Central memory CD8-positive, alpha-beta T cell (primary cell): Measurements from ENCODE around the gene AKAIN1.

Experiments used
- ATAC-seq: fragments of 150-1000 bp; cut with Tn5 transposase; replicated peaks from 2 replicates; pipeline ENCODE4 v1.10.0; 2022; ENCODE audit warnings: mild to moderate bottlenecking, moderate FRiP score, moderate number of reproducible peaks; ENCODE audit not compliant: poor library complexity, severe bottlenecking; ENCODE audit errors: extremely low read depth
- DNase-seq, 2 donors: peaks; one replicate each; pipeline ENCODE4 v3.0.0; 2021; ENCODE audit warnings: low spot score in 2 of 2
- H3K27ac Mint-ChIP-seq: one replicate; pipeline ENCODE4 v1.8.0; 2022; ENCODE audit warnings: low read depth, mild to moderate bottlenecking, moderate library complexity, mixed read lengths
- H3K27me3 Mint-ChIP-seq: one replicate; pipeline ENCODE4 v1.8.0; 2022; ENCODE audit warnings: mixed read lengths
- H3K36me3 Mint-ChIP-seq: one replicate; pipeline ENCODE4 v1.8.0; 2022; ENCODE audit warnings: mild to moderate bottlenecking, moderate library complexity, mixed read lengths; ENCODE audit not compliant: insufficient read depth
- H3K4me1 Mint-ChIP-seq: one replicate; pipeline ENCODE4 v1.8.0; 2022; ENCODE audit warnings: mixed read lengths
- H3K4me3 Mint-ChIP-seq: one replicate; pipeline ENCODE4 v1.8.0; 2022; ENCODE audit warnings: mild to moderate bottlenecking, moderate library complexity, mixed read lengths
- H3K9me3 Mint-ChIP-seq: one replicate; pipeline ENCODE4 v1.8.0; 2022; ENCODE audit warnings: mixed read lengths

AKAIN1 gene

GRCh38 chr18:5197032-5197434 lies at the start of gene AKAIN1:
Gene AKAIN1, minus strand, starts transcription at chr18:5197257. Its CDS starts 204 bp downstream, at chr18:5197053.
- Mint-ChIP-seq H3K4me3 (no peak within 1 kb of the TSS), H3K27ac (no peak within 1 kb of the TSS), H3K9me3 (no peaks in the 10 kb centered on the region), H3K4me1 (peaks cover 8% of the 10 kb centered on the region), H3K36me3 (peaks cover 3% of the 10 kb centered on the region), H3K27me3 (peaks cover 90% of the 10 kb centered on the region)
- no peak for ATAC-seq
- no peak for DNase-seq

- no peaks in the 10 kb centered on the region for H3K9me3 Mint-ChIP-seq
- H3K4me3 Mint-ChIP-seq = no peak overlapping the region
- no peak overlapping the region for H3K27ac Mint-ChIP-seq
- H3K4me1 Mint-ChIP-seq = peaks cover 13% of the 10 kb centered on the region
- peaks cover 22% of the 10 kb centered on the region for H3K36me3 Mint-ChIP-seq
- DNase-seq (no peak), ATAC-seq (no peak)
- H3K27me3 Mint-ChIP-seq = no peaks in the 10 kb centered on the region
These were observed 47.9 kb upstream of the AKAIN1 start for GRCh38 chr18:5244941-5245340.

DNA sequence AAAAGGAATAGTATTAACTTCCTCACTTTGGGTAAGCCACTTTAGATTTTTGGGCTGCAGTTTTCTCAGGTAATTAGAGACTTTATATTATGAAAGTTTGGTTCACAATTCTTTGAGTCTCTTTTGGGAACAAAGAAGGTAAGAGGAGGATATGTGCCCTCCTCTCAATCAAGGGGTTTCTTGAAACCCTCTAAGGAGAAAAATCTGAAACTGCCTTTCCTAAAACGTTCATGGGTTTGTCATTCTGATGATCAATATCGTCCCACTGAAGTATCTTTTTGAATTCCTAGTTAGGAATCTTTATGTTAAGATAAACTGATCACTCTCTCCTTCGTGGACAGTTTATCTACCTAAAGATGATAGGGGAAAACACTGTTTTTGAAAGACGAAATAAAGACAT lies 42.4 kb upstream of the AKAIN1 start:
- H3K4me1 Mint-ChIP-seq = peaks cover 27% of the 10 kb centered on the region
- H3K9me3 Mint-ChIP-seq = no peaks in the 10 kb centered on the region
- ATAC-seq (no peak), DNase-seq (no peak)
- peak overlapping the region; percentile 94 for H3K4me3 Mint-ChIP-seq
- H3K27me3 Mint-ChIP-seq = peaks cover 4% of the 10 kb centered on the region
- H3K36me3 Mint-ChIP-seq = peaks cover 30% of the 10 kb centered on the region
- no peak overlapping the region for H3K27ac Mint-ChIP-seq

GRCh38 chr18:5238371-5238976 lies 41.4 kb upstream of the AKAIN1 start:
- Mint-ChIP-seq H3K9me3 (no peaks in the 10 kb centered on the region), H3K4me1 (peaks cover 27% of the 10 kb centered on the region), H3K27ac (peak overlapping the region; percentile 98), H3K4me3 (peak overlapping the region; percentile 94), H3K36me3 (peaks cover 22% of the 10 kb centered on the region), H3K27me3 (peaks cover 13% of the 10 kb centered on the region)
- no peak for DNase-seq
- peak; percentile 59 for ATAC-seq

- no peaks in the 10 kb centered on the region for H3K9me3 Mint-ChIP-seq
- ATAC-seq = peak; percentile 89
- H3K27me3 Mint-ChIP-seq = peaks cover 18% of the 10 kb centered on the region
- H3K36me3 Mint-ChIP-seq = peaks cover 17% of the 10 kb centered on the region
- H3K27ac Mint-ChIP-seq = peak overlapping the region; percentile 98
- peak; percentile 77 to 82 for DNase-seq
- peaks cover 27% of the 10 kb centered on the region for H3K4me1 Mint-ChIP-seq
- peak overlapping the region; percentile 94 for H3K4me3 Mint-ChIP-seq
These were observed 40.8 kb upstream of the AKAIN1 start for GRCh38 chr18:5237723-5238370.

DNA sequence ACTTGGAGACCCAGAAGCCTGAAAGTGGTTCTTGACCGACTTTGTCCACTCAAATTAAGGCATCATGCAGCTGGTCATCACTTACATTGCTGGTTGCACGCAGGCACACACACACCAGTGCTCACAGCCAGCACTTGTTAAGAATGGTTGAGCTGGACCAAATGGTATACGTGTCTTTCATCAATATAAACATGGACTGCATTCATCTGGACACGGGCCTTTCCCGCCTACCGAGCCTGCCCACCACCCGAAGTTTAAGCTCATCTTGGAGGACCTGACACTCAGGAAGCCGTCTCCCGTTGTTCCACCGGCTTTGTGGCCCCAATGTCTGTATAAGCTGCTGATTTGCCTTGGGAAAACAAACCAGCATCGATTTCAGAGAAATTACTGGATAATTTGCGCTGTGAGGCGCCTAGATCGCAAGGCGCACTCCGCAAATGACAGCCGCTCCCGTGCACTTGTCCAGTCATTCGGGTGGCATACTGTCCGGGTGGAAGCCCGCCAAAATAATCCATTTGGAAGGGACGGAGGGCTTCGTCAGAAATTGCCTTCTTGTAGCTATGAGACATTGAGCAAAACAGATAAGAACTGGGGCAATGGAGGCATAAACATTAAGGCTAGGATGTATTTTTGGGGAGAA lies 40.1 kb upstream of the AKAIN1 start:
- peak overlapping the region; percentile 98 for H3K27ac Mint-ChIP-seq
- peak overlapping the region; percentile 94 for H3K4me3 Mint-ChIP-seq
- peak; percentile 1 for ATAC-seq
- peak in 1 of 2 donors; percentile 16 for DNase-seq
- H3K4me1 Mint-ChIP-seq = peaks cover 27% of the 10 kb centered on the region
- H3K27me3 Mint-ChIP-seq = peaks cover 24% of the 10 kb centered on the region
- H3K36me3 Mint-ChIP-seq = peaks cover 12% of the 10 kb centered on the region
- no peaks in the 10 kb centered on the region for H3K9me3 Mint-ChIP-seq

- peaks cover 64% of the 10 kb centered on the region for H3K27me3 Mint-ChIP-seq
- no peaks in the 10 kb centered on the region for H3K4me1 Mint-ChIP-seq
- H3K9me3 Mint-ChIP-seq = no peaks in the 10 kb centered on the region
- no peak overlapping the region for H3K27ac Mint-ChIP-seq
- ATAC-seq = peak; percentile 10
- DNase-seq = no peak
- no peak overlapping the region for H3K4me3 Mint-ChIP-seq
- no peaks in the 10 kb centered on the region for H3K36me3 Mint-ChIP-seq
These were observed 17.7 kb upstream of the AKAIN1 start for GRCh38 chr18:5214583-5215351.

- no peak for ATAC-seq
- H3K27ac Mint-ChIP-seq = no peak overlapping the region
- no peak overlapping the region for H3K4me3 Mint-ChIP-seq
- no peaks in the 10 kb centered on the region for H3K9me3 Mint-ChIP-seq
- H3K36me3 Mint-ChIP-seq = no peaks in the 10 kb centered on the region
- peaks cover 8% of the 10 kb centered on the region for H3K27me3 Mint-ChIP-seq
- no peaks in the 10 kb centered on the region for H3K4me1 Mint-ChIP-seq
- no peak for DNase-seq
These were observed 10.6 kb upstream of the AKAIN1 start for GRCh38 chr18:5207471-5208150.

DNA sequence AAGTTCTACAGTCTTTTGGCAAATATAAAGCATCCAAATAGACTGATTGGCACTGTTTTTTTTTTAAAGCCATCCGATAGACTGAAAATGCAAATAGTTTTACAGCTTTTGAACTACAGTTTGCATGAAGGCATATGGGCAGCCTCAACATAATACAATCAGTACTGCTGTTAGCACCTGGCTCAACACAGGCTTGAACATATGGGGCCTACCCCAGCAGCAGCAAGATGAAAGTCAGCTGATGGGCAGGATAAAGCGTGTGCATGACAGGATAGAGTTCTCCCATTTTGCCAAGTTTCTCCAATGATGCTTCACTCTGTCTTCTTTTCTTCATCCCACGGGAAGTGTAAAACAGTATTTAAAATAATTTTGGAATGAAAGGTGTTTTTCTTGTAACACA lies 1.3 kb upstream of the AKAIN1 start:
- H3K27ac Mint-ChIP-seq = no peak overlapping the region
- H3K36me3 Mint-ChIP-seq = peaks cover 3% of the 10 kb centered on the region
- DNase-seq = no peak
- ATAC-seq = no peak
- H3K4me3 Mint-ChIP-seq = no peak overlapping the region
- peaks cover 81% of the 10 kb centered on the region for H3K27me3 Mint-ChIP-seq
- no peaks in the 10 kb centered on the region for H3K9me3 Mint-ChIP-seq
- peaks cover 8% of the 10 kb centered on the region for H3K4me1 Mint-ChIP-seq

GRCh38 chr18:5197461-5197860 lies 404 bp upstream of the AKAIN1 start:
- Mint-ChIP-seq H3K36me3 (peaks cover 3% of the 10 kb centered on the region), H3K4me3 (no peak overlapping the region), H3K4me1 (peaks cover 8% of the 10 kb centered on the region), H3K9me3 (no peaks in the 10 kb centered on the region), H3K27ac (no peak overlapping the region), H3K27me3 (peaks cover 86% of the 10 kb centered on the region)
- ATAC-seq (no peak), DNase-seq (no peak)

DNA sequence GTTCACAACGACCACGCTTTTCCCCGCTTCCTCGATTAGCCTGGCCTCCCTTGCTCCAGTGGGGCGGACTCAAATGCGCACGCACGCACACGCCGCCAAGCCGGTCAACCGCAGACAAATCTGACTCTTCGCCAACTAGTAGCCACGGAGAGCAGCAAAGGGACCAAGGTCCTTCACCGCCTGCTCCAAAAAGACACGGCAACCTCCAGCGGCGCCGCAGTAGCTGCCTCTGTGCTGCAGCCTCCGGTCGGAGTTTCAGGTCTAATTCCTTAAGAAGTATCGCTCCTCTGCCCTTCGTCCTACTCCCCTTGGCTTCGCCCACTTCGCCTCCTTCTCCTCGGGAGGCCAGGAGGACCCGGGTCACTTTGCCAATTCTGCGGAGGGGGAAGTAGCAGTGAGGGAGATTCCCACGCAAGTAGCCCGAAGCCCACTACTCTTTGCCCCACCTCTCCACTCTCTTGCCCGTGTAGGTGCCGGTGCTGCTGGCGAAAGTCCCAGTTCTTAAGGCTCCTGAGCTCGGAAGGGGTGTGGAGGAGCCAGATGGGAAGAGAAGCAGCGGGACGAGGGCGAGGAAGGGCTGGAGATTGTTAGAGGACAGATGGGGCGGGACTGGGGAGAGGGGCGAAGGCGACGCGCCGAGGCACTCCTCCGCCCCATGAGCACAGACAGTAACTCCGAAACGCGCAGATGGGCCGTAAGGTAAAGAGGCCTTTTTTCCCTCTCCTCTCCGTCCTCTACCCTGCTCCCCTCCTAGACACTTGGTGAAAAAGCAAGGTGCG lies 615 bp downstream of the AKAIN1 start:
- H3K27ac Mint-ChIP-seq = no peak overlapping the region

More for the DNA sequence above, 615 bp downstream of the AKAIN1 start:
- Mint-ChIP-seq H3K36me3 (peaks cover 3% of the 10 kb centered on the region), H3K4me3 (no peak overlapping the region), H3K27me3 (peaks cover 87% of the 10 kb centered on the region), H3K9me3 (no peaks in the 10 kb centered on the region), H3K4me1 (peaks cover 8% of the 10 kb centered on the region)
- ATAC-seq = no peak
- DNase-seq = no peak
